HepG2 (cell line): ENCODE measurements around the gene PTPN20. TPM values are rescaled to one million over a fixed set of nuclear protein-coding genes. Genes with fewer than 3 reads are reported as not detected.

Experiments
- ATAC-seq: fragments of 200-7000 bp; cut with Tn5 transposase; 3 replicates; pipeline ENCODE4 v1.9.1; 2020; ENCODE audit warnings: mild to moderate bottlenecking, moderate library complexity
- BruUV-seq: library from RNA; stranded (reverse); fragments of 400-500 nt; replicated peaks from 2 replicates; lab custom pipeline; 2021; lab: Mats Ljungman, UMichigan
- CTCF ChIA-PET: fragments of 300-600 bp; formaldehyde crosslinking; extraction: SDS; loops from one replicate; lab custom pipeline; 2021; ENCODE audit warnings: low total read pairs, inconsistent platforms, low intra/inter-chr PET ratio; lab: Yijun Ruan, JAX
- POLR2A ChIA-PET: fragments of 350-600 bp; sonication (Branson Sonifier 250); formaldehyde crosslinking; loops from one replicate; lab custom pipeline; 2020; ENCODE audit warnings: antibody characterized with exemption, inconsistent platforms; lab: Yijun Ruan, JAX
- DNase-seq: peaks from one replicate; pipeline ENCODE4 v3.0.0-alpha.2; 2015; ENCODE audit warnings: low spot score
- FAIRE-seq: peaks from 3 replicates; lab custom pipeline; 2011; peaks lifted over from hg19 to GRCh38; lab: Jason Lieb, UNC
- H2AFZ ChIP-seq: one replicate; pipeline ENCODE4 v1.6.1; 2011; ENCODE audit warnings: low read length, inconsistent platforms
- H3K27ac ChIP-seq: fragments of 300-600 bp; 3 replicates; pipeline ENCODE4 v1.8.0; 2011; ENCODE audit warnings: mixed run types, mild to moderate bottlenecking, mixed read lengths, low read length, inconsistent platforms; ENCODE audit not compliant: insufficient read depth; ENCODE audit errors: extremely low read length
- H3K27me3 ChIP-seq, 2 experiments: fragments of 200-600 bp in 1 of 2; 2 replicates in 1 of 2; 3 replicates in 1 of 2; pipeline versions ENCODE4 v1.6.0 to v1.8.0; 2011; ENCODE audit warnings: low read length in 2 of 2, mild to moderate bottlenecking in 2 of 2, moderate library complexity in 2 of 2, inconsistent platforms in 1 of 2; ENCODE audit not compliant: insufficient read depth in 2 of 2, control insufficient read depth in 1 of 2
- H3K36me3 ChIP-seq, 2 experiments: fragments of 200-600 bp in 1 of 2; replicated peaks in 1 of 2; 2 replicates in 1 of 2; 3 replicates in 1 of 2; pipeline versions ENCODE4 v1.5.1 to v1.8.0; 2011; ENCODE audit warnings: low read length in 2 of 2, inconsistent platforms in 1 of 2; ENCODE audit not compliant: insufficient read depth in 2 of 2, control insufficient read depth in 1 of 2
- H3K4me1 ChIP-seq: 2 replicates; pipeline ENCODE4 v1.5.1; 2012; ENCODE audit warnings: low read length, inconsistent platforms; ENCODE audit not compliant: insufficient read depth
- H3K4me2 ChIP-seq: 2 replicates; pipeline ENCODE4 v1.6.0; 2011; ENCODE audit warnings: low read depth, low read length, inconsistent platforms
- H3K4me3 ChIP-seq, 3 experiments: fragments of 200-600 bp in 1 of 3; sonication (generic), shearing (Covaris generic) in 1 of 3; replicated peaks in 1 of 3; 2 replicates each; pipeline ENCODE4 v1.5.1; 2011 to 2016; ENCODE audit warnings: low read length in 3 of 3, inconsistent platforms in 2 of 3, low read depth in 2 of 3, mild to moderate bottlenecking in 2 of 3, control low read depth in 1 of 3, mixed read lengths in 1 of 3; ENCODE audit not compliant: insufficient read depth in 1 of 3
- H3K79me2 ChIP-seq: one replicate; pipeline ENCODE4 v1.6.1; 2011; ENCODE audit warnings: low read length, inconsistent platforms; ENCODE audit not compliant: insufficient read depth
- H3K9ac ChIP-seq: 2 replicates; pipeline ENCODE4 v1.6.0; 2011; ENCODE audit warnings: mild to moderate bottlenecking, low read depth, low read length, inconsistent platforms; ENCODE audit not compliant: insufficient read depth
- H3K9me3 ChIP-seq: 2 replicates; pipeline ENCODE4 v1.5.1; 2012; ENCODE audit warnings: mild to moderate bottlenecking, low read length
- H4K20me1 ChIP-seq: 2 replicates; pipeline ENCODE4 v1.6.0; 2011; ENCODE audit warnings: inconsistent platforms, mild to moderate bottlenecking, low read length, moderate library complexity; ENCODE audit not compliant: insufficient read depth
- BHLHE40 ChIP-seq: IDR thresholded peaks from 2 replicates; pipeline ENCODE4 v1.6.1; 2011; ENCODE audit warnings: low read length, improper control_type of control experiment
- ESRRA ChIP-seq: sonication (generic); formaldehyde crosslinking; IDR thresholded peaks from 2 replicates; pipeline ENCODE4 v1.5.1; 2020; ENCODE audit warnings: mild to moderate bottlenecking, low read depth, missing genetic modification reagents
- NFKB2 ChIP-seq: sonication (generic); formaldehyde crosslinking; IDR thresholded peaks from 2 replicates; pipeline ENCODE4 v1.4.0; 2020; ENCODE audit warnings: missing genetic modification reagents, borderline replicate concordance
- NONO ChIP-seq, 2 experiments: fragments of 450-650 bp in 1 of 2; sonication (generic) in 1 of 2; formaldehyde crosslinking in 1 of 2; IDR thresholded peaks in 1 of 2; conservative IDR thresholded peaks in 1 of 2; 2 replicates each; pipeline versions ENCODE4 v1.6.1 to v1.8.0; 2017 to 2022; ENCODE audit warnings: mild to moderate bottlenecking in 1 of 2, missing genetic modification reagents in 1 of 2, moderate library complexity in 1 of 2
- NRL ChIP-seq: sonication (generic); formaldehyde crosslinking; IDR thresholded peaks from 2 replicates; pipeline ENCODE4 v1.5.0; 2020; ENCODE audit warnings: missing genetic modification reagents, mild to moderate bottlenecking, moderate library complexity, borderline replicate concordance
- RBM22 ChIP-seq: fragments of 200-400 bp; formaldehyde crosslinking; optimal IDR thresholded peaks from 2 replicates; pipeline ENCODE3; 2017; ENCODE audit warnings: mild to moderate bottlenecking, low read length, moderate library complexity
- XRCC5 ChIP-seq: fragments of 200-400 bp; formaldehyde crosslinking; optimal IDR thresholded peaks from 2 replicates; pipeline ENCODE3; 2017; ENCODE audit warnings: mild to moderate bottlenecking, low read length
- ZFP62 ChIP-seq: sonication (generic); formaldehyde crosslinking; IDR thresholded peaks from 2 replicates; pipeline ENCODE4 v1.4.0; 2020; ENCODE audit warnings: missing genetic modification reagents
- ZNF17 ChIP-seq: sonication (generic); formaldehyde crosslinking; IDR thresholded peaks from 2 replicates; pipeline ENCODE4 v1.5.0; 2020; ENCODE audit warnings: mild to moderate bottlenecking, missing genetic modification reagents
- ZNF331 ChIP-seq: sonication (generic); formaldehyde crosslinking; IDR thresholded peaks from 2 replicates; pipeline ENCODE4 v1.4.0; 2020; ENCODE audit warnings: missing genetic modification reagents
- ZNF33A ChIP-seq: sonication (generic); formaldehyde crosslinking; IDR thresholded peaks from 2 replicates; pipeline ENCODE4 v1.5.1; 2020; ENCODE audit warnings: missing genetic modification reagents, mild to moderate bottlenecking, moderate library complexity, borderline replicate concordance
- ZNF772 ChIP-seq: sonication (generic); formaldehyde crosslinking; IDR thresholded peaks from 2 replicates; pipeline ENCODE4 v1.5.0; 2020; ENCODE audit warnings: mild to moderate bottlenecking, missing genetic modification reagents
- WGBS: methylation state at CpG from one replicate; pipeline ENCODE4 v1.1.6; 2017; ENCODE audit warnings: low lambda C conversion rate; 5-methylcytosine and 5-hydroxymethylcytosine counted together
- in situ Hi-C: cut with HindIII; loops from 2 replicates; pipeline ENCODE4 v1.10.0; 2017; ENCODE audit warnings: low pct_unique_long_range_greater_than_20kb; ENCODE audit not compliant: extremely low pct_ligation_motif_present
- intact Hi-C: fragments of 100-400 bp; cut with micrococcal nuclease; formaldehyde crosslinking; loops from one replicate; pipeline ENCODE4 v1.10.0; 2022; ENCODE audit not compliant: unreplicated experiment
- polyA plus RNA-seq, 8 experiments: library from polyadenylated mRNA; depleted of rRNA in 3 of 8; stranded (reverse) in 7 of 8; unstranded in 1 of 8; fragments of >200 nt; fragmentation: Illumina TruSeq in 4 of 8; extraction: Trizol in 4 of 8; gene quantifications; 2 replicates each; pipeline versions ENCODE4 v1.2.1 to v1.2.3, GENCODE V29; 2011 to 2016; ENCODE audit warnings: low read depth in 4 of 8, missing spikeins in 1 of 8, mixed read lengths in 1 of 8; ENCODE audit not compliant: insufficient read depth in 1 of 8
- total RNA-seq, 5 experiments: library from RNA; depleted of rRNA; stranded (reverse); fragments of >200 nt; fragmentation: Illumina TruSeq; extraction: Trizol; gene quantifications; 2 replicates each; pipeline ENCODE4 v1.2.3, GENCODE V29; 2016; ENCODE audit warnings: low read depth in 1 of 5
- TF ChIP-seq, protein P1 (sequence below): sonication (generic); formaldehyde crosslinking; IDR thresholded peaks from 2 replicates; pipeline ENCODE4 v1.5.0; 2020; ENCODE audit warnings: mild to moderate bottlenecking, missing genetic modification reagents, moderate library complexity
- TF ChIP-seq, protein P2 (sequence below): sonication (generic); formaldehyde crosslinking; conservative IDR thresholded peaks from 2 replicates; pipeline ENCODE4 v1.5.0; 2020; ENCODE audit warnings: missing genetic modification reagents
- TF ChIP-seq, protein P3 (sequence below): IDR thresholded peaks from 2 replicates; pipeline ENCODE4 v1.6.1; 2016; ENCODE audit warnings: low read depth
- TF ChIP-seq, protein P4 (sequence below): sonication (generic); formaldehyde crosslinking; IDR thresholded peaks from 2 replicates; pipeline ENCODE4 v1.5.1; 2020; ENCODE audit warnings: missing genetic modification reagents, mild to moderate bottlenecking, borderline replicate concordance

PTPN20 gene
- total and polyA plus RNA-seq, 2 of the 13 experiments (the other 11 are each of a cell fraction or from before 2014, with no cell fraction given) = not detected

DNA sequence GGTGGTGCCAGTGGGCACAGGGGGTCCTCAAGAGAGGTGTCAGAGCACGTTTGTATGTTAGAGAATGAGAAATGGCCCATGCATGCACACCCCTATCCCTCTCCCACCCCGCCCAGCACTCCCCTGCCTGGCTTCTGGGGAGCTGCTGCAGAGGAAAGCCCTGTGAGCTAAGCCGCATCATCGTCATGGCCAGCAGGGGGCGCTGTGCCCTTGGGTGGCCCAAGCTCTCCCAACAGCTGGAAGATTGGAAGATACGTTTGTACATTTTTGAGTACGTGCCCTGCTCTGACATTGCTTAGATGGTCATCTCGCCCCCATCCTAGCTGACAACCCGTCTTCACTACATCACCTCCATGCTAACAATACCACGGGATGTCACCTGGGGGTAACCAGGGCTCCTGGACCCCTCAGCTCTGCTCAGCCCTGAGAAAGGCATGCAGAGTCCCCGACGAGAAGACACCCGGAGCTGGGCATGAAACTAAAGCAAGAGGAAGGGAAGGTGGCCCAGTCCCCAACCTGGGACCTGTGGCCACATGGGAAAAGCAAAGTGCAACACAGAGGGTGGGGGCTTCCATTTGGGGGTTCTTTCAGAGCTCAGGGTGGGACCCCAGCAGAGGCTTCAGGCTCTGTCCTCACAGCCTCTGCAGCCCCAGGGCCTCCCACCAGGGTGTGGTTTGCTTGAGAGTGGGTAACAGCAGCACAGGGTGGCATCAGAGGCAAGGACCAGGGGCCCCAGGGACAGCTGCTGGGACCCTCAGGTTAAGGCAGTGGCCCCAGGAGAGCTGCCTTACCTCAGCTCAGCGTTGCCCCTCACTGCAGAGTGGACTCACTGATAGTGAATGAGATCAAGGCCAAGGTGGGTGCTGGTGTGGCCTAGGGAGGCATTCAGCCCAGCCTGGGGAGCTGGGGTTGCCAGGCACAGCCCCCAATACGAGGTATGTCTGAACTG is 136.6 kb downstream of the PTPN20 start (continued):
- TF ChIP-seq, protein P1, sequence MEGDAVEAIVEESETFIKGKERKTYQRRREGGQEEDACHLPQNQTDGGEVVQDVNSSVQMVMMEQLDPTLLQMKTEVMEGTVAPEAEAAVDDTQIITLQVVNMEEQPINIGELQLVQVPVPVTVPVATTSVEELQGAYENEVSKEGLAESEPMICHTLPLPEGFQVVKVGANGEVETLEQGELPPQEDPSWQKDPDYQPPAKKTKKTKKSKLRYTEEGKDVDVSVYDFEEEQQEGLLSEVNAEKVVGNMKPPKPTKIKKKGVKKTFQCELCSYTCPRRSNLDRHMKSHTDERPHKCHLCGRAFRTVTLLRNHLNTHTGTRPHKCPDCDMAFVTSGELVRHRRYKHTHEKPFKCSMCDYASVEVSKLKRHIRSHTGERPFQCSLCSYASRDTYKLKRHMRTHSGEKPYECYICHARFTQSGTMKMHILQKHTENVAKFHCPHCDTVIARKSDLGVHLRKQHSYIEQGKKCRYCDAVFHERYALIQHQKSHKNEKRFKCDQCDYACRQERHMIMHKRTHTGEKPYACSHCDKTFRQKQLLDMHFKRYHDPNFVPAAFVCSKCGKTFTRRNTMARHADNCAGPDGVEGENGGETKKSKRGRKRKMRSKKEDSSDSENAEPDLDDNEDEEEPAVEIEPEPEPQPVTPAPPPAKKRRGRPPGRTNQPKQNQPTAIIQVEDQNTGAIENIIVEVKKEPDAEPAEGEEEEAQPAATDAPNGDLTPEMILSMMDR (CRISPR knock-in tag) = peak; percentile 88
- TF ChIP-seq XRCC5 (peak; percentile 29), RBM22 (no peak)

DNA sequence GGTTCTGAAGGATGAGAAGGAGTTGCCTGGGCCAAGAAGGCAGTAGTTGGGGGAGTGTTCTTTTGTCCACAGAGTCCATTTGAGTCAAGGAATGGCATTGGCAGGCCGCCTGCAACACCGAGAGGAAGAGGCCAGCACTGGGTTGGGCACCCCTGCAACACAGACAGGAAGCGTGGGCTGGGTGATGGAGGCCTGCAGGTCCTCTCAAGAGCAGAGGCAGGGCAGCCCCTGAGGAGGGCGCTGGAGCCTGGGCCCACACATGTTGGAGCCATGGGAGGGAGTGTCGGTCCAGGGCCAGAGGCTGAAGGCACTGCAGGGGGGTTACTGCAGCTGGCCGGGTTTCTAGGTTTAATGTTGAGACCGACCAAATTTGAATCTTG is 137.3 kb downstream of the PTPN20 start:
- DNase-seq (no peak), ATAC-seq (no peak), FAIRE-seq (no peak)
- Histone ChIP-seq H3K4me3 (no peak overlapping the region), H4K20me1 (no peaks in the 10 kb centered on the region), H3K27me3 (peaks cover 2 to 7% of the 10 kb centered on the region in 2 experiments; a peak in 1 of 5 replicates), H3K9me3 (no peaks in the 10 kb centered on the region), H3K79me2 (no peaks in the 10 kb centered on the region), H3K4me2 (no peak overlapping the region), H2AFZ (no peak overlapping the region), H3K4me1 (no peaks in the 10 kb centered on the region), H3K27ac (no peak overlapping the region), H3K9ac (no peak overlapping the region), H3K36me3 (no peaks in the 10 kb centered on the region)
- ChIA-PET POLR2A (no interaction called here), CTCF (interaction anchor here (1.7 to 3.0 kb wide), 2 partner anchors 264 to 292 kb away, joined by 9 to 23 read pairs; no protein-coding TSS in a partner anchor)
- in situ Hi-C loops = no loop called here
- no TSS peak for BruUV-seq
- WGBS = 51% methylated on average over 5 of the region's 7 CpGs
- intact Hi-C loops = loop anchor here (5.0 kb wide), 1 partner anchor 264 kb away; no protein-coding TSS in a partner anchor
- TF ChIP-seq NFKB2 (CRISPR knock-in tag) (no peak), ZNF33A (CRISPR knock-in tag) (no peak), ZFP62 (CRISPR knock-in tag) (no peak), BHLHE40 (no peak), NRL (CRISPR knock-in tag) (no peak), NONO (IDR thresholded peaks at IDR 0.05) (no peak), NONO (CRISPR knock-in tag; conservative IDR thresholded peaks at IDR 0.05) (no peak), ZNF331 (CRISPR knock-in tag) (no peak), ZNF772 (no peak), ZNF17 (CRISPR knock-in tag) (no peak), ESRRA (CRISPR knock-in tag) (no peak)
- TF ChIP-seq, protein P2, sequence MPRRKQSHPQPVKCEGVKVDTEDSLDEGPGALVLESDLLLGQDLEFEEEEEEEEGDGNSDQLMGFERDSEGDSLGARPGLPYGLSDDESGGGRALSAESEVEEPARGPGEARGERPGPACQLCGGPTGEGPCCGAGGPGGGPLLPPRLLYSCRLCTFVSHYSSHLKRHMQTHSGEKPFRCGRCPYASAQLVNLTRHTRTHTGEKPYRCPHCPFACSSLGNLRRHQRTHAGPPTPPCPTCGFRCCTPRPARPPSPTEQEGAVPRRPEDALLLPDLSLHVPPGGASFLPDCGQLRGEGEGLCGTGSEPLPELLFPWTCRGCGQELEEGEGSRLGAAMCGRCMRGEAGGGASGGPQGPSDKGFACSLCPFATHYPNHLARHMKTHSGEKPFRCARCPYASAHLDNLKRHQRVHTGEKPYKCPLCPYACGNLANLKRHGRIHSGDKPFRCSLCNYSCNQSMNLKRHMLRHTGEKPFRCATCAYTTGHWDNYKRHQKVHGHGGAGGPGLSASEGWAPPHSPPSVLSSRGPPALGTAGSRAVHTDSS = no peak
- TF ChIP-seq, protein P3, sequence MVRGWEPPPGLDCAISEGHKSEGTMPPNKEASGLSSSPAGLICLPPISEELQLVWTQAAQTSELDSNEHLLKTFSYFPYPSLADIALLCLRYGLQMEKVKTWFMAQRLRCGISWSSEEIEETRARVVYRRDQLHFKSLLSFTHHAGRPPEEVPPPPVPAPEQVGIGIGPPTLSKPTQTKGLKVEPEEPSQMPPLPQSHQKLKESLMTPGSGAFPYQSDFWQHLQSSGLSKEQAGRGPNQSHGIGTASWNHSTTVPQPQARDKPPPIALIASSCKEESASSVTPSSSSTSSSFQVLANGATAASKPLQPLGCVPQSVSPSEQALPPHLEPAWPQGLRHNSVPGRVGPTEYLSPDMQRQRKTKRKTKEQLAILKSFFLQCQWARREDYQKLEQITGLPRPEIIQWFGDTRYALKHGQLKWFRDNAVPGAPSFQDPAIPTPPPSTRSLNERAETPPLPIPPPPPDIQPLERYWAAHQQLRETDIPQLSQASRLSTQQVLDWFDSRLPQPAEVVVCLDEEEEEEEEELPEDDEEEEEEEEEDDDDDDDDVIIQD (CRISPR knock-in tag) = no peak
- TF ChIP-seq, protein P4, sequence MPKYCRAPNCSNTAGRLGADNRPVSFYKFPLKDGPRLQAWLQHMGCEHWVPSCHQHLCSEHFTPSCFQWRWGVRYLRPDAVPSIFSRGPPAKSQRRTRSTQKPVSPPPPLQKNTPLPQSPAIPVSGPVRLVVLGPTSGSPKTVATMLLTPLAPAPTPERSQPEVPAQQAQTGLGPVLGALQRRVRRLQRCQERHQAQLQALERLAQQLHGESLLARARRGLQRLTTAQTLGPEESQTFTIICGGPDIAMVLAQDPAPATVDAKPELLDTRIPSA (CRISPR knock-in tag) = no peak
